ENCODE measurements around the gene ZNF763. TPM values are rescaled to one million over a fixed set of nuclear protein-coding genes. Genes with fewer than 3 reads are reported as not detected.

The ZNF763 gene
- total RNA-seq, 1 donor from 2014 or later = not detected

GRCh38 chr19:11970174-11970573, 5.3 kb downstream of the ZNF763 start:
- Histone ChIP-seq H3K27ac (ENCODE audit: low read depth, low read length) (no peak overlapping the region), H3K79me2 (ENCODE audit: insufficient read depth, low read length) (no peaks in the 10 kb centered on the region), H3K4me3 (ENCODE audit: insufficient read depth, low read depth, low read length) (no peak overlapping the region), H3K9me3 (ENCODE audit: insufficient read depth, low read depth, low read length) (peaks cover 3% of the 10 kb centered on the region), H4K20me1 (ENCODE audit: insufficient read depth, low read length) (no peaks in the 10 kb centered on the region), H3K36me3 (ENCODE audit: insufficient read depth, low read length) (no peaks in the 10 kb centered on the region), H3K4me2 (ENCODE audit: low read length) (no peak overlapping the region), H3K9ac (ENCODE audit: low read length) (no peak overlapping the region), H2AFZ (ENCODE audit: low read depth, low read length) (no peak overlapping the region), H3K4me1 (ENCODE audit: insufficient read depth, low read length) (no peaks in the 10 kb centered on the region), H3K27me3 (ENCODE audit: insufficient read depth, low read length) (no peaks in the 10 kb centered on the region)
- no peaks in the 10 kb centered on the region for H3K27me3 Mint-ChIP-seq (ENCODE audit: low read depth, unreplicated experiment)
- FAIRE-seq (no peak), DNase-seq (ENCODE audit: low read depth) (no peak)
- TF ChIP-seq CTCF (IDR thresholded peaks at IDR 0.05; ENCODE audit: insufficient read depth, low read depth, low read length) = no peak
- TF ChIP-seq EZH2 (IDR thresholded peaks at IDR 0.05; ENCODE audit: insufficient read depth, low read length) = no peak
- H3K36me3 Mint-ChIP-seq (ENCODE audit: low read depth, unreplicated experiment) = no peaks in the 10 kb centered on the region
- H3K27ac Mint-ChIP-seq (ENCODE audit: unreplicated experiment) = no peak overlapping the region
- no peak overlapping the region for H3K4me3 Mint-ChIP-seq (ENCODE audit: unreplicated experiment)
- H3K9me3 Mint-ChIP-seq (ENCODE audit: unreplicated experiment) = peaks cover 22% of the 10 kb centered on the region
- H3K4me1 Mint-ChIP-seq (ENCODE audit: low read depth, unreplicated experiment) = no peaks in the 10 kb centered on the region

GRCh38 chr19:11971041-11971440, 6.2 kb downstream of the ZNF763 start:
- Histone ChIP-seq H3K9me3 (ENCODE audit: insufficient read depth, low read depth, low read length) (peaks cover 9% of the 10 kb centered on the region), H3K4me2 (ENCODE audit: low read length) (no peak overlapping the region), H3K79me2 (ENCODE audit: insufficient read depth, low read length) (no peaks in the 10 kb centered on the region), H3K36me3 (ENCODE audit: insufficient read depth, low read length) (no peaks in the 10 kb centered on the region), H3K27me3 (ENCODE audit: insufficient read depth, low read length) (no peaks in the 10 kb centered on the region), H4K20me1 (ENCODE audit: insufficient read depth, low read length) (no peaks in the 10 kb centered on the region), H3K27ac (ENCODE audit: low read depth, low read length) (no peak overlapping the region), H3K9ac (ENCODE audit: low read length) (no peak overlapping the region), H3K4me1 (ENCODE audit: insufficient read depth, low read length) (no peaks in the 10 kb centered on the region), H3K4me3 (ENCODE audit: insufficient read depth, low read depth, low read length) (no peak overlapping the region), H2AFZ (ENCODE audit: low read depth, low read length) (no peak overlapping the region)
- peaks cover 22% of the 10 kb centered on the region for H3K9me3 Mint-ChIP-seq (ENCODE audit: unreplicated experiment)
- no peak for TF ChIP-seq EZH2 (IDR thresholded peaks at IDR 0.05; ENCODE audit: insufficient read depth, low read length)
- H3K27me3 Mint-ChIP-seq (ENCODE audit: low read depth, unreplicated experiment) = no peaks in the 10 kb centered on the region
- no peak overlapping the region for H3K27ac Mint-ChIP-seq (ENCODE audit: unreplicated experiment)
- DNase-seq (ENCODE audit: low read depth) (no peak), FAIRE-seq (no peak)
- no peak overlapping the region for H3K4me3 Mint-ChIP-seq (ENCODE audit: unreplicated experiment)
- no peaks in the 10 kb centered on the region for H3K36me3 Mint-ChIP-seq (ENCODE audit: low read depth, unreplicated experiment)
- H3K4me1 Mint-ChIP-seq (ENCODE audit: low read depth, unreplicated experiment) = no peaks in the 10 kb centered on the region

- H3K27ac Mint-ChIP-seq (ENCODE audit: unreplicated experiment) = no peak overlapping the region
- no peak for DNase-seq (ENCODE audit: low read depth)
- no peak overlapping the region for H3K4me3 Mint-ChIP-seq (ENCODE audit: unreplicated experiment)
- Histone ChIP-seq H3K4me2 (ENCODE audit: low read length) (no peak overlapping the region), H3K27me3 (ENCODE audit: insufficient read depth, low read length) (no peaks in the 10 kb centered on the region), H3K9ac (ENCODE audit: low read length) (no peak overlapping the region), H4K20me1 (ENCODE audit: insufficient read depth, low read length) (no peaks in the 10 kb centered on the region), H3K79me2 (ENCODE audit: insufficient read depth, low read length) (no peaks in the 10 kb centered on the region), H3K36me3 (ENCODE audit: insufficient read depth, low read length) (no peaks in the 10 kb centered on the region), H3K27ac (ENCODE audit: low read depth, low read length) (no peak overlapping the region), H2AFZ (ENCODE audit: low read depth, low read length) (no peak overlapping the region), H3K4me3 (ENCODE audit: insufficient read depth, low read depth, low read length) (no peak overlapping the region), H3K9me3 (ENCODE audit: insufficient read depth, low read depth, low read length) (peaks cover 18% of the 10 kb centered on the region), H3K4me1 (ENCODE audit: insufficient read depth, low read length) (no peaks in the 10 kb centered on the region)
- H3K4me1 Mint-ChIP-seq (ENCODE audit: low read depth, unreplicated experiment) = no peaks in the 10 kb centered on the region
- no peaks in the 10 kb centered on the region for H3K36me3 Mint-ChIP-seq (ENCODE audit: low read depth, unreplicated experiment)
- no peaks in the 10 kb centered on the region for H3K27me3 Mint-ChIP-seq (ENCODE audit: low read depth, unreplicated experiment)
- TF ChIP-seq EZH2 (IDR thresholded peaks at IDR 0.05; ENCODE audit: insufficient read depth, low read length) = no peak
- no peak for TF ChIP-seq CTCF (IDR thresholded peaks at IDR 0.05; ENCODE audit: insufficient read depth, low read depth, low read length)
- peaks cover 27% of the 10 kb centered on the region for H3K9me3 Mint-ChIP-seq (ENCODE audit: unreplicated experiment)
- no peak for FAIRE-seq
These were observed 8.4 kb downstream of the ZNF763 start for GRCh38 chr19:11973019-11973810.
